T-helper 1 cell treated with Interleukin-12 subunit alpha and Interleukin-12 subunit beta and Interleukin-4 antibody, amounts not matched to agents 30 ng/mL and 1 ng/mL, for 36 hours (primary cell): ENCODE measurements around the gene MT1A. TPM values are rescaled to one million over a fixed set of nuclear protein-coding genes. Genes with fewer than 3 reads are reported as not detected.

Experiments used
- intact Hi-C: fragments of 100-400 bp; cut with micrococcal nuclease; formaldehyde crosslinking; loops from one replicate; pipeline ENCODE4 v1.15.1; 2024
- total RNA-seq: library from RNA; stranded (reverse); gene quantifications from 2 replicates; pipeline ENCODE4 v1.2.3, GENCODE V29; 2022

The MT1A gene
- total RNA-seq, 1 donor from 2014 or later = not detected

- intact Hi-C loops = no loop called here
Measured at GRCh38 chr16:56672761-56673536, 34.5 kb downstream of the MT1A start.

DNA sequence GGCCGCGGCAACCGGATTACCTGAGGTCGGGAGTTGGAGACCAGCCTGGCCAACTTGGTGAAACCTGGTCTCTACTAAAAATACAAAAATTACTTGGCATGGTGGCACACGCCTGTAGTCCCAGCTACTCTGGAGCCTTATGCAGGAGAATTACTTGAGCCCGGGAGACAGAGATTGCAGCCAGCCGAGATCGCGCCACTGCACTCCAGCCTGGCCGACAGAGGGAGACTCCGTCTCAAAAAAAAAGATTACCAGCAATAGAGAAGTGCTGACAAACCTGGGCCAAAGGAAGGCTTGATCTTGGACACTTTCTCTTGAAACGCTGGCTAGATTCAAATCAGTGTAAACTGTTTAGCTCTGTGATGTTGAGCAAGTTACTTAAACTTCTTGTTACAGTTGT, 35.5 kb downstream of the MT1A start:
- intact Hi-C loops = loop anchor here (1.0 kb wide), 2 partner anchors 28 to 115 kb away; no protein-coding TSS in a partner anchor

- intact Hi-C loops = loop anchor here (1.0 kb wide), 2 partner anchors 28 to 115 kb away; no protein-coding TSS in a partner anchor
Measured at GRCh38 chr16:56674570-56674969, 36.1 kb downstream of the MT1A start.

DNA sequence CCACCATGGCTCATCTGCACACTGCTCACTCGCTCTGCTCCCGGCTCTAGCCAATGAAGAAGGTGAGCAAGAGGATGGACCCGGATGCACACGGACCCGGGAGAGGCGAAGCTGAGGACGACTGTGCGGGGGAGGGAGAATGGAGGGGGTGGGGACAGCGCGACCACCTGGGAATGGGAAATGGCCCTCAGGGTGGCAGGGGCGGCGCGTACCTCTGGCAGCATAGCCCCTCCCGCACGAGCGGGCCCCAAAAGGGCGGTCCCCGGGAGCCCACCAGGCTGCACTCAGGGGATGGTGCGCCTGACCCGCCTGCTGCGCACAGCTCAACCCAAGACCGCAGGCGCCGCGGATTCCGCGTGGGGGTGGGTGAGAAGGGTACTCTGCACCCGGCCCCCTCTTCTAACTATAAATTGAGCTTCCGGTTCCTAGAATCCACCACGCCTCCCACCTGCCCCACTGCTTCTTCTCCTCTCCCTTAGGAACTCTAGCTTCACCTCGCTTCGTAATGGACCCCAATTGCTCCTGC, 37.3 kb downstream of the MT1A start:
- intact Hi-C loops = no loop called here

GRCh38 chr16:56677474-56677873, 39.0 kb downstream of the MT1A start:
- intact Hi-C loops = no loop called here

- intact Hi-C loops = no loop called here
Measured at GRCh38 chr16:56679078-56679730, 40.7 kb downstream of the MT1A start.

GRCh38 chr16:56679818-56680217, 41.4 kb downstream of the MT1A start:
- intact Hi-C loops = loop anchor here (5.0 kb wide), 1 partner anchor 323 kb away; no protein-coding TSS in a partner anchor

DNA sequence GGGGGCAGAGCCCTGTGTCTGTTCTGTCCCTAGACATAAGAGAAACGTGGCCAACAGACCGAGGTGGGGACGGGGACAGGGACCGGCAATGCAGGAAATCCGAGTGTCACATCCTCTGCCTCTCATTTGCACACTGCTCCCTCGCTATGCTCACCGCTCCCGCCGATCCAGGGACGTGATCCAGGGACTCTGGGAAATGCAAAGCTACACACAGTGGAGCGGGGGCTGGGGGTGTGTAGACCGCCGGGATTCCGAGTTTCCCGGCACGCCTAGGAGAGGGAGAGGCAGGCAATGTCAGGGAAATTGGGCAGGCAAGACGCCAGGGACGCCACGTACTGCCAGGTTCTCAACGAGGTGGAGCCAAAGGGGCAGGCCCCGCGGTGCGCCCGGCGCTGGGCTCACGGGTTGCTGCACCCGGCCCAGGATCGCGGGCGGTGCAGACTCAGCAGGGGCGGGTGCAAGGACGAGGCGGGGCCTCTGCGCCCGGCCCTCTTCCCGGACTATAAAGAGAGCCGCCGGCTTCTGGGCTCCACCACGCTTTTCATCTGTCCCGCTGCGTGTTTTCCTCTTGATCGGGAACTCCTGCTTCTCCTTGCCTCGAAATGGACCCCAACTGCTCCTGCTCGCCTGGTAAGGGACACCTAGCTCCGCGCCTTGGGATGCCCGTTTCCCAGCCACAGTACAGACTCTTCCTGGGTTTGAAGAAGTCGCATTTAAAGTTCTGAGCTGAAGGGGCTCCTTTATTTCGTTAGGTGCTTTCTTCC, 43.7 kb downstream of the MT1A start, which contains the start of gene MT1X:
Gene MT1X, plus strand, starts transcription at position 532 of the 764 bp plus-strand sequence. Its CDS starts 71 bp downstream, at position 603.
- intact Hi-C loops = loop anchor here (1.0 to 5.0 kb wide), 13 partner anchors 13 to 563 kb away; partner anchors contain the start of genes ARL2BP, BBS2, MT1E and MT1F

DNA sequence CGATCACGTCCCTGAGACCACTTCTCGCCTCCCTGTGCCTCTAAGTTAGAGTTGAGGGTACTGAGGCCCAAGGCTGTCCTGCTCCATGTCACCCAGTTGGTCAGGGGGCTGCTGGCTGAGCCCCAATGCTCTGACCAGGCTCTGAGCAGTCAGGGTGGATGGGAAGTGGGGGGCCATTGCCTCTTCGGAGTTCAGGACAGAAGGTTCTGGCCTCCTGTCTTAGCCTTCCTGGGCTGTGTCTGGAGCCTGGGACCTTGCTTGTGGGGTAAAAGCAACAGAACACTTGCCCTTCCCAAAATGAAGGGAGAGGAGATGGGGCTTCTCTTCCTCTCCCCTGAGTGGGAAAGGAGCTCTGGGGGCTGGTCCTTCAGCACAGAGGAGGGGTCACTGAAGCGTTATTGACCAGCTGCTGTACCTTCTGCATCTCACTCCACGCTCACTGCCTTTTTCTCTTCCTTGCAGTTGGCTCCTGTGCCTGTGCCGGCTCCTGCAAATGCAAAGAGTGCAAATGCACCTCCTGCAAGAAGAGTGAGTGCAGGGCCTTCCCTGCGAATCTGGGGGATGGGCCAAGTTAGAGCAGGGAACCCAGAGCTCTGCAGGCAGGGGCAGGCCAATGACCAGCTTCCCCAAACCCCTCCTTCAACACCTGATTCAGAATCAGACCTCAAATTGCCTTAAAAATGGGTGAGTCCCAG, 44.4 kb downstream of the MT1A start:
- intact Hi-C loops = loop anchor here (1.0 to 5.0 kb wide), 13 partner anchors 14 to 562 kb away; partner anchors contain the start of genes ARL2BP, BBS2, MT1E and MT1F

GRCh38 chr16:56683424-56684172, 45.1 kb downstream of the MT1A start:
- intact Hi-C loops = loop anchor here (2.0 to 5.0 kb wide), 3 partner anchors 15 to 326 kb away; partner anchors contain the start of genes BBS2, MT1G and MT1H

GRCh38 chr16:56684256-56684925, 45.9 kb downstream of the MT1A start:
- intact Hi-C loops = loop anchor here (5.0 kb wide), 1 partner anchor 327 kb away; no protein-coding TSS in a partner anchor

- intact Hi-C loops = loop anchor here (5.0 kb wide), 1 partner anchor 328 kb away; no protein-coding TSS in a partner anchor
Measured at GRCh38 chr16:56684926-56685590, 46.6 kb downstream of the MT1A start.

GRCh38 chr16:56686758-56687157, 48.3 kb downstream of the MT1A start:
- intact Hi-C loops = no loop called here

- intact Hi-C loops = no loop called here
Measured at GRCh38 chr16:56688762-56689161, 50.3 kb downstream of the MT1A start.

DNA sequence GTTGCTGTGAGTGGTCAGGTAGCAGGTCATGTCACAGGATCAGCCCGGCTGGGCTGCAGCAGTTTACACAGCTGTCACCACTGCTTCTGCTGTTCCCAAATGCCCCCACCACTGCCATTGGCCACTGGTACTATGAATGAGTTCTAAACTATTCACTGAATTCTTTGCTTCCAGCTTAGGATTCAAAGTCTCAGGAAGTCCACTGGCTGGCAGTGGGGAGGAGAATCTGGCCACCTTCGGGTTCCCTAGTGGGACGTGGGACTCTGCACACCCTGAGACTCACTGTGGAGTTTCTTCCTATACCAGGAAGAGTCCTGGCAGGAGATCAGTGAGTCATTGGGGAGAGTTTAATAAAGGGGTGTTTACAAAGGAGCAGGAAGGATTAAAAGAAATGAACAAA, 50.7 kb downstream of the MT1A start:
- intact Hi-C loops = no loop called here
